Osteocyte (in vitro differentiated cells): ENCODE measurements around the gene PPAN. TPM values are rescaled to one million over a fixed set of nuclear protein-coding genes. Genes with fewer than 3 reads are reported as not detected.

Source experiments
- DNase-seq: peaks from one replicate; pipeline ENCODE4 v3.0.0; 2021; ENCODE audit warnings: mixed read lengths; ENCODE audit not compliant: unreplicated experiment; ENCODE audit errors: extremely low spot score
- H3K27ac Mint-ChIP-seq: one replicate; pipeline ENCODE4 v1.8.0; 2021; ENCODE audit warnings: mild to moderate bottlenecking, mixed read lengths; ENCODE audit not compliant: unreplicated experiment
- H3K27me3 Mint-ChIP-seq: one replicate; pipeline ENCODE4 v1.8.0; 2021; ENCODE audit warnings: mixed read lengths; ENCODE audit not compliant: unreplicated experiment
- H3K36me3 Mint-ChIP-seq: one replicate; pipeline ENCODE4 v1.8.0; 2021; ENCODE audit warnings: mixed read lengths; ENCODE audit not compliant: unreplicated experiment
- H3K4me1 Mint-ChIP-seq: one replicate; pipeline ENCODE4 v1.8.0; 2021; ENCODE audit warnings: mixed read lengths; ENCODE audit not compliant: unreplicated experiment
- H3K4me3 Mint-ChIP-seq: one replicate; pipeline ENCODE4 v1.8.0; 2021; ENCODE audit warnings: mild to moderate bottlenecking, moderate library complexity, mixed read lengths; ENCODE audit not compliant: unreplicated experiment
- H3K9me3 Mint-ChIP-seq: one replicate; pipeline ENCODE4 v1.8.0; 2021; ENCODE audit warnings: mixed read lengths; ENCODE audit not compliant: unreplicated experiment
- total RNA-seq: library from RNA; stranded (reverse); gene quantifications from 2 replicates; pipeline ENCODE4 v1.2.1, GENCODE V29; 2021
- TF ChIP-seq, protein P1 (sequence below): fragments of 200-600 bp; sonication (generic); IDR thresholded peaks from 2 replicates; pipeline ENCODE4 v1.5.0; 2021; ENCODE audit warnings: antibody characterized with exemption, mild to moderate bottlenecking, moderate library complexity

Gene PPAN
- total RNA-seq, 1 donor from 2014 or later = 40.9 TPM

GRCh38 chr19:10137751-10138682 lies 31.9 kb downstream of the PPAN start:
- Mint-ChIP-seq H3K4me3 (no peak overlapping the region), H3K27ac (no peak overlapping the region), H3K27me3 (no peaks in the 10 kb centered on the region), H3K4me1 (no peaks in the 10 kb centered on the region), H3K36me3 (peaks cover 22% of the 10 kb centered on the region), H3K9me3 (no peaks in the 10 kb centered on the region)
- TF ChIP-seq, protein P1, sequence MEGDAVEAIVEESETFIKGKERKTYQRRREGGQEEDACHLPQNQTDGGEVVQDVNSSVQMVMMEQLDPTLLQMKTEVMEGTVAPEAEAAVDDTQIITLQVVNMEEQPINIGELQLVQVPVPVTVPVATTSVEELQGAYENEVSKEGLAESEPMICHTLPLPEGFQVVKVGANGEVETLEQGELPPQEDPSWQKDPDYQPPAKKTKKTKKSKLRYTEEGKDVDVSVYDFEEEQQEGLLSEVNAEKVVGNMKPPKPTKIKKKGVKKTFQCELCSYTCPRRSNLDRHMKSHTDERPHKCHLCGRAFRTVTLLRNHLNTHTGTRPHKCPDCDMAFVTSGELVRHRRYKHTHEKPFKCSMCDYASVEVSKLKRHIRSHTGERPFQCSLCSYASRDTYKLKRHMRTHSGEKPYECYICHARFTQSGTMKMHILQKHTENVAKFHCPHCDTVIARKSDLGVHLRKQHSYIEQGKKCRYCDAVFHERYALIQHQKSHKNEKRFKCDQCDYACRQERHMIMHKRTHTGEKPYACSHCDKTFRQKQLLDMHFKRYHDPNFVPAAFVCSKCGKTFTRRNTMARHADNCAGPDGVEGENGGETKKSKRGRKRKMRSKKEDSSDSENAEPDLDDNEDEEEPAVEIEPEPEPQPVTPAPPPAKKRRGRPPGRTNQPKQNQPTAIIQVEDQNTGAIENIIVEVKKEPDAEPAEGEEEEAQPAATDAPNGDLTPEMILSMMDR = no peak
- no peak for DNase-seq

GRCh38 chr19:10138879-10139795 lies 33.0 kb downstream of the PPAN start:
- no peak for DNase-seq
- TF ChIP-seq, protein P1 = no peak
- Mint-ChIP-seq H3K27ac (no peak overlapping the region), H3K4me1 (no peaks in the 10 kb centered on the region), H3K9me3 (no peaks in the 10 kb centered on the region), H3K36me3 (peaks cover 24% of the 10 kb centered on the region), H3K4me3 (no peak overlapping the region), H3K27me3 (no peaks in the 10 kb centered on the region)

DNA sequence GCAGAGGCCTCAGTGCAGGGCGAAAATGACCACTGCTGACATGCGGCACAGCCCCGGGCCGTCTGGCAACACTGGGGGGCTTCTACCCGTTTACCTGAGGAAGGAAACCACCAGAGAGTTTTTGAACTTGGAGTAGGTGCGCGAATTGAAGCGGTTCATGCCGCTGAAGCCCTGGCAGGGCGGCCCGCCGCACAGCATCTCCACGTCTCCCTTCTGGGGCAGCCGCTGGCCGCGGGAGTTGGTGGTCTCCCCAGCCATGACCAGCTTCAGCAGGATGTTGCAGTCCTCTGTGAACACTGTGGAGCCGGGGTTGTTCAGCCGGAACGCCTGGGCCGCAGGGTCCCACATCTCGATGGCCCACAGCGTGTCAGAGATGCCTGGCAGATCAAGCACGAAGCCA lies 33.8 kb downstream of the PPAN start:
- H3K9me3 Mint-ChIP-seq = no peaks in the 10 kb centered on the region
- no peak overlapping the region for H3K4me3 Mint-ChIP-seq
- TF ChIP-seq, protein P1 = no peak
- H3K27me3 Mint-ChIP-seq = no peaks in the 10 kb centered on the region
- H3K36me3 Mint-ChIP-seq = peaks cover 25% of the 10 kb centered on the region
- no peak overlapping the region for H3K27ac Mint-ChIP-seq
- H3K4me1 Mint-ChIP-seq = no peaks in the 10 kb centered on the region
- no peak for DNase-seq

- H3K9me3 Mint-ChIP-seq = no peaks in the 10 kb centered on the region
- H3K4me1 Mint-ChIP-seq = no peaks in the 10 kb centered on the region
- TF ChIP-seq, protein P1 = no peak
- no peaks in the 10 kb centered on the region for H3K27me3 Mint-ChIP-seq
- H3K27ac Mint-ChIP-seq = no peak overlapping the region
- no peak for DNase-seq
- no peak overlapping the region for H3K4me3 Mint-ChIP-seq
- peaks cover 33% of the 10 kb centered on the region for H3K36me3 Mint-ChIP-seq
Observed at GRCh38 chr19:10141479-10141878, 35.3 kb downstream of the PPAN start.

DNA sequence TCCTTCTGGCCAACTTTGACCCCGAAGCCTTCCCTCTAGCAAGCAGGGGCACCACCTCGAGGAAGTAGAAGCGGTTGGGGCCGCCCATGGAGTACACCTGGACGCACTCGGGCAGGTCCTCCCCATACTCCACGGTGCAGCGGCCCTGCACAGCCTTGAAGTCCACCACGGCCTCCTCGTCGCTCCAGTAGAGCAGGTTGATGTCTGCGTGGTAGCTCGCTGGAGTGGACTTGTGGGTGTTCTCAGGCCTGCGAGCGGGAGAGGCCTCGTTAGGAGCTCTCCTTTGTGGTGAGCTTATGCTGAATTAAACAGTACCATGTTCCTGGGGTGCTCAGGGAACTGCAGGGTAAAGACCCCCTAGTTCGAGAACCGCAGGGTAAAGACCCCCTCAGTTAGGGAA lies 35.8 kb downstream of the PPAN start:
- H3K4me1 Mint-ChIP-seq = no peaks in the 10 kb centered on the region
- no peaks in the 10 kb centered on the region for H3K9me3 Mint-ChIP-seq
- H3K4me3 Mint-ChIP-seq = no peak overlapping the region
- H3K27ac Mint-ChIP-seq = no peak overlapping the region
- no peak for DNase-seq
- no peaks in the 10 kb centered on the region for H3K27me3 Mint-ChIP-seq
- H3K36me3 Mint-ChIP-seq = peaks cover 35% of the 10 kb centered on the region
- TF ChIP-seq, protein P1 = no peak
